Mesodermal cell (in vitro differentiated cells): ENCODE results near the gene IQSEC2.

Experiments
- H3K27ac ChIP-seq: 2 replicates; pipeline ENCODE4 v1.7.0; 2013; ENCODE audit warnings: mild to moderate bottlenecking, low read depth, low read length, moderate library complexity; ENCODE audit not compliant: severe bottlenecking
- H3K36me3 ChIP-seq: 2 replicates; pipeline ENCODE4 v1.7.1; 2013; ENCODE audit warnings: mild to moderate bottlenecking, low read length, moderate library complexity; ENCODE audit not compliant: control insufficient read depth, insufficient read depth
- H3K4me1 ChIP-seq: one replicate; pipeline ENCODE4 v1.7.1; 2013; ENCODE audit warnings: mild to moderate bottlenecking, low read length; ENCODE audit not compliant: insufficient read depth, control insufficient read depth, poor library complexity, severe bottlenecking
- H3K4me3 ChIP-seq: 2 replicates; pipeline ENCODE4 v1.7.0; 2013; ENCODE audit warnings: low read length, control low read depth, mild to moderate bottlenecking; ENCODE audit not compliant: insufficient read depth, poor library complexity, severe bottlenecking; ENCODE audit errors: extremely low read depth
- H3K9me3 ChIP-seq: 2 replicates; pipeline ENCODE4 v1.7.1; 2013; ENCODE audit warnings: mild to moderate bottlenecking, low read length, moderate library complexity; ENCODE audit not compliant: control insufficient read depth
- WGBS, 2 experiments: methylation state at CpG; one replicate each; pipeline ENCODE4 v1.1.5; 2013; ENCODE audit warnings: missing lambda C conversion rate in 2 of 2; ENCODE audit not compliant: insufficient coverage in 2 of 2; 5-methylcytosine and 5-hydroxymethylcytosine counted together

Gene IQSEC2

GRCh38 chrX:53239474-53239873 lies 41.9 kb downstream of the IQSEC2 start:
- Histone ChIP-seq H3K36me3 (no peaks in the 10 kb centered on the region), H3K27ac (no peak overlapping the region), H3K4me3 (no peak overlapping the region), H3K4me1 (no peaks in the 10 kb centered on the region), H3K9me3 (no peaks in the 10 kb centered on the region)
- 100% methylated on average over 1 to 2 of the region's 6 CpGs for WGBS, 2 experiments

DNA sequence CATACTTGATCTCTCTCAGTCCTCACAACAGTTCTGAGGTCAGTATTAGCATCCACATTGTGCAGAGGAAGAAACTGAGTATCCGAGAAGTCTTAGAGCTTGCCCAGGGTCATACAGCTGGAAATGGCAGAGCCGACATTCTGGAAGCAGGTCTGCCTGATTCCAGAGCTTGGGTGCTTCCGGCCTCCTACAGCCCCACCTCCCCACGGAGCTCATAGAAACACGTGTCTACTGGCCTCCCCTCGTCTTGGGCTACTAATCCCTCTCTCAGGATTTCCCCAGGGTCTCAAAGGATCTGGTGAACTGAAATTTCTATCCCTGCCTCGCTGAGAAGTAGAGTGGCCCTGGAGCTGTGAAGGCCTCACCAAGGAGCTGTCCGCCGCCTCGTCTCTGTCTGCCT lies 44.3 kb downstream of the IQSEC2 start:
- Histone ChIP-seq H3K9me3 (no peaks in the 10 kb centered on the region), H3K36me3 (no peaks in the 10 kb centered on the region), H3K27ac (no peak overlapping the region), H3K4me1 (no peaks in the 10 kb centered on the region), H3K4me3 (no peak overlapping the region)
- 82 to 100% methylated on average over 1 to 2 of the region's 10 CpGs for WGBS, 2 experiments

DNA sequence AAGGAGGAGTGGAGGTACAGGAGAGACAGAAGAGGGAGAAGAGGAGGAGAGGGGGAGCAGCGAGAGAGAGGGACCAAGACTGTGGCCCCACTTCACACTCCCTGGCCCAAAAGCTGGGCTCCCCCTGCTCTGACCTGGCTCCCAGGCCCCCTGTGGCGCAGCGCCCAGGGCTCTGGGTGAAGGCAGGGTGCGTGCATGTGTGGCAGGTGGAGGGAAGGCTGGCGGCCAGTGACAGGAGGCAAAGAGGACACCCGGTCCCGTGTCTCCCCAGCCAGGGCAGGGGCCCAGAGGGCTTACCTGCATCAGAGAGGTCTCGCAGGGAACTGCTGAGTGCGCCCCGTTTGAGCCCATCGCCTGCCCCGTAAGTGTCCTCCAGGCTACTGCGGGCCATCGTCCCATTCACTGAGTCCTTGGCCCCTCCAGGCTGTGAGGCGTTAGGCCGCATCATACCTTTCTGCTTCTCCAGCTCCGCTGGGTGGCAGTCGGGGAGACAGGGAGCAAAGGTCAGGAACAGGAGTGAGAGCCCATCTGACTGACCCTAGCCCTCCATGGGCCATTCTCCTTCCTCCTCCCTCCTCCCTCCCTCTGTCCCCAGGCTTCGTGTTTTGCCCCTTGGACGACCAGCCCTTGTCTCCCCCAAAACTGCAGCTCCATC lies 45.2 kb downstream of the IQSEC2 start:
- WGBS, 2 experiments, result 89 to 97% methylated on average over 6 to 8 of the region's 20 CpGs
- Histone ChIP-seq H3K4me3 (no peak overlapping the region), H3K9me3 (no peaks in the 10 kb centered on the region), H3K27ac (no peak overlapping the region), H3K36me3 (no peaks in the 10 kb centered on the region), H3K4me1 (no peaks in the 10 kb centered on the region)

DNA sequence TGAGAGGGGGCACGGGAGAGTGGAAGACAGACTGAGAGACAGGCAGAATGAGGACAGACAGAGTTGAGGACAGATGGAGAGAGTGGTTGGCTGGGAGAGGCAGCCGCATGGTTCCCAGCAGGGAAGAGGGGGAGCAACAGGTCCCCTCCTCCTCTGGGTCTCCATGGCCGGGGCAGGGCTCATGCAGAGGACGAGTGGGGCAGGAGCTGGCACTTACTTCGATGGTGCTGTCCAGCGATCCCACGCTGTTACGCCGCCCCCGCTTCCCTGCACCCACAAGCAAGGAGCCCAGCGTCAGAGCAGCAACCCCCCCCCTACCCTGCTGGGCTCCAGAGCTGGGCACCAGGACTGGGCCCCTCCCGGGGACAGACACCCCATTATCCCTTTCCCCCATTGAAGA lies 45.8 kb downstream of the IQSEC2 start:
- no peaks in the 10 kb centered on the region for H3K9me3 ChIP-seq
- no peaks in the 10 kb centered on the region for H3K4me1 ChIP-seq
- H3K27ac ChIP-seq, result no peak overlapping the region
- no peak overlapping the region for H3K4me3 ChIP-seq
- 88 to 90% methylated on average over 2 of the region's 12 CpGs for WGBS, 2 experiments
- H3K36me3 ChIP-seq, result no peaks in the 10 kb centered on the region

DNA sequence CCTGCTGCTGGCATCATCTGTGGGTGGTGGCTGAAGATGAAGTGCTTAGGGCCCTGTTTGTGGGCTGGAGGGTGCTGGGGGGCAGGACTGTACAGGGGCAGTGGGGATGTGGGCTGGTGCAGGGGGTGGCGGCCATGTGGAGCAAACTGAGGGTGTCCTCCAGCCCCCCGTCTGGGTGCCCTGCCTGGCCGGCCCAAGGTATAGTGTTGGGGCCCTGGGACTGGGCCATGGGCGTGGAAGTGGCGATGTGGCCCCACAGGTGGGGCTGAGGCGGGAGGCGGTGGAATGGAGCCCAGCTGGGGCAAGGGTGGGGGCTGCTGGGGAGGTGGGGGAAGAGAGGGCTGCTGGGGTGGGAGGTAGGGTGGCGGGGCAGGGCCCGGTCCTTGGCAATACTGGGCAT lies 46.9 kb downstream of the IQSEC2 start:
- WGBS, 2 experiments, result 100% methylated on average over 1 of the region's 9 CpGs; no CpG with 5 or more reads in 1 of the 2 experiments
- no peaks in the 10 kb centered on the region for H3K36me3 ChIP-seq
- H3K4me1 ChIP-seq, result no peaks in the 10 kb centered on the region
- no peak overlapping the region for H3K27ac ChIP-seq
- no peak overlapping the region for H3K4me3 ChIP-seq
- H3K9me3 ChIP-seq, result no peaks in the 10 kb centered on the region

- no peaks in the 10 kb centered on the region for H3K4me1 ChIP-seq
- H3K27ac ChIP-seq, result no peak overlapping the region
- no peak overlapping the region for H3K4me3 ChIP-seq
- no peaks in the 10 kb centered on the region for H3K9me3 ChIP-seq
- no peaks in the 10 kb centered on the region for H3K36me3 ChIP-seq
- WGBS, 2 experiments, result 90 to 96% methylated on average over 6 to 7 of the region's 9 CpGs
Observed at GRCh38 chrX:53233536-53233935, 47.8 kb downstream of the IQSEC2 start.

GRCh38 chrX:53230116-53230515 lies 51.3 kb downstream of the IQSEC2 start:
- Histone ChIP-seq H3K27ac (no peak overlapping the region), H3K4me3 (no peak overlapping the region), H3K36me3 (no peaks in the 10 kb centered on the region), H3K9me3 (no peaks in the 10 kb centered on the region), H3K4me1 (no peaks in the 10 kb centered on the region)
- WGBS, 2 experiments, result 93 to 100% methylated on average over 1 to 2 of the region's 5 CpGs

- no peak overlapping the region for H3K4me3 ChIP-seq
Observed at GRCh38 chrX:53227224-53227765, 54.1 kb downstream of the IQSEC2 start.

GRCh38 chrX:53224860-53225797 lies 56.3 kb downstream of the IQSEC2 start, which contains the start of gene KDM5C:
Gene KDM5C (minus strand): TSS chrX:53225207. CDS start chrX:53224889, 318 bp downstream.
- WGBS, 2 experiments, result 0% methylated on average over 4 to 32 of the region's 67 CpGs

More at GRCh38 chrX:53227224-53227765, 54.1 kb downstream of the IQSEC2 start:
- no peaks in the 10 kb centered on the region for H3K9me3 ChIP-seq
- H3K36me3 ChIP-seq, result peaks cover 5% of the 10 kb centered on the region
- peaks cover 9% of the 10 kb centered on the region for H3K4me1 ChIP-seq
- 97% methylated on average over 6 of the region's 7 CpGs; no CpG with 5 or more reads in 1 of the 2 experiments for WGBS, 2 experiments
- H3K27ac ChIP-seq, result no peak overlapping the region

DNA sequence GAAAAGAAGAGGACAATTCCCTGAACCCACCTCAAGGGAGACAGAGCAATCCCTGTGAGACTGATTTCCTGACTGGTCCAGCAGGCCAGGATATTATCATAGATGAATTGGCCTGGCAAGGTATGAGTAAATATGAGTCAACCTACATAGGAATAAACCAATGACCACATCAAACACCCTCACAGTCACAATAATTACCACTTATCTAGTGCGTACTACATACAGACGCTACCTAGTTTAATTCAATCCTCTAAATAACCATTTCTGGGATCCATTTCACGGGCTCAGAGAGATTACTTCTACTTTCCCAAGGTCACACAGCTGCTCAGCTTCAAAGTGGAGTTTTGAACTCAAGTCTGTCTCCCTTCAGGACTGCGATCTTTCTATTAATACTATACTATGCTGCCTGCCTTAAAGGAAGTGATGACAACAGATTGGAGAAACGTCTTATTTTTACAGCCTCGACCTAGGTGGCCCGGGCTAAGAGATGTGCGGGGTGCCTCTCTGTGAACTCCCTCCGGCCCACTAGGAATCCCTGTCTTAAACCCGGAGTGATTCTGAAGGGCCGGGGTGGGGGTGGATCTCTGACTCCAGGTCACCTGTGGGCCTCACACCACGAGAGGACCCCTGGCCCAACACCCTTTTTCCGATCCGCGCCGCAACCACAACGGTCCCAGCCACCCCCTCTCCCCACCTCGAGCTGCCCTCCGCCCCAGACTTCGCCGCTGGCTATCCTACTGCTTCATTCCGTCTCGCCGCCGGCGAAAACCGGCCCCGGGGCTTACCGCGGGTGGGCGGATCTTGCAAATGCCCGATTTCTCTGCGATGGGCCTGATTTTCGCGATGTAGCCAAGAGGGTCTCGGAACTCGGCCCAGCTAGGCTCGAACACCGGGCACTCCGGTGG lies 57.2 kb downstream of the IQSEC2 start:
- H3K4me1 ChIP-seq, result peaks cover 10% of the 10 kb centered on the region
- WGBS, 2 experiments, result 3 to 6% methylated on average over 19 to 30 of the region's 40 CpGs
- H3K9me3 ChIP-seq, result no peaks in the 10 kb centered on the region
- peak overlapping the region; percentile 65 for H3K4me3 ChIP-seq
- H3K27ac ChIP-seq, result peak overlapping the region; percentile 98
- H3K36me3 ChIP-seq, result peaks cover 29% of the 10 kb centered on the region

More at GRCh38 chrX:53224860-53225797, 56.3 kb downstream of the IQSEC2 start, which contains the start of gene KDM5C:
- no peaks in the 10 kb centered on the region for H3K9me3 ChIP-seq
- H3K36me3 ChIP-seq, result peaks cover 20% of the 10 kb centered on the region
- peaks cover 10% of the 10 kb centered on the region for H3K4me1 ChIP-seq
- H3K27ac ChIP-seq, result peak within 1 kb of the TSS; percentile 98
- H3K4me3 ChIP-seq, result peak within 1 kb of the TSS; percentile 65
